ENCODE results near the gene PPAT.

DNA sequence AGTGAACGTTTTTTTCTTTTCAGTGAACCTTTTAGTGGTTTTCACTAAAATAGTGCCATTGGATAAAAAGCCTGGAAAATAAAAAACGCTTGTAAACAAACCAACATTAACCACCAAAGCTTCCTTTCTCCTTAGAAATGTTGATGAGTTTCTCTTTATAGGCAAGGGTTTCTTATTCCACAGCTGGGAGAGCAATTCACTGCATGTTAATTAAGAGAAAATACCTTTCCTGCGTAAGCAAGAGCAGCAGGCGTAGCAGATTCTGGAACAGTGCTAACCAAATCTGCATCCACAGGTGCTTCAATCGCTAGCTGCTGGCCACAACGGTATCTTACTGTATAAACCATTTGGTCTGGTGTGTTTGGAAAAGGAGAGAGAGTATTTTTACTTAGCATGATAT, 34.9 kb downstream of the PPAT start:
- TF ChIP-seq CREB1 (CRISPR knock-in tag; IDR thresholded peaks at IDR 0.05; ENCODE audit: low read depth) (no peak), EZH2 (IDR thresholded peaks at IDR 0.05; ENCODE audit: low read depth, unreplicated experiment) (no peak), EZH2phosphoT487 (IDR thresholded peaks at IDR 0.05; ENCODE audit: unreplicated experiment) (no peak), JUNB (IDR thresholded peaks at IDR 0.05; ENCODE audit: unreplicated experiment) (no peak), POLR2AphosphoS5 (IDR thresholded peaks at IDR 0.05; ENCODE audit: low read depth) (no peak), ZNF114 (CRISPR knock-in tag; IDR thresholded peaks at IDR 0.05) (no peak)
- TF ChIP-seq, protein P1, sequence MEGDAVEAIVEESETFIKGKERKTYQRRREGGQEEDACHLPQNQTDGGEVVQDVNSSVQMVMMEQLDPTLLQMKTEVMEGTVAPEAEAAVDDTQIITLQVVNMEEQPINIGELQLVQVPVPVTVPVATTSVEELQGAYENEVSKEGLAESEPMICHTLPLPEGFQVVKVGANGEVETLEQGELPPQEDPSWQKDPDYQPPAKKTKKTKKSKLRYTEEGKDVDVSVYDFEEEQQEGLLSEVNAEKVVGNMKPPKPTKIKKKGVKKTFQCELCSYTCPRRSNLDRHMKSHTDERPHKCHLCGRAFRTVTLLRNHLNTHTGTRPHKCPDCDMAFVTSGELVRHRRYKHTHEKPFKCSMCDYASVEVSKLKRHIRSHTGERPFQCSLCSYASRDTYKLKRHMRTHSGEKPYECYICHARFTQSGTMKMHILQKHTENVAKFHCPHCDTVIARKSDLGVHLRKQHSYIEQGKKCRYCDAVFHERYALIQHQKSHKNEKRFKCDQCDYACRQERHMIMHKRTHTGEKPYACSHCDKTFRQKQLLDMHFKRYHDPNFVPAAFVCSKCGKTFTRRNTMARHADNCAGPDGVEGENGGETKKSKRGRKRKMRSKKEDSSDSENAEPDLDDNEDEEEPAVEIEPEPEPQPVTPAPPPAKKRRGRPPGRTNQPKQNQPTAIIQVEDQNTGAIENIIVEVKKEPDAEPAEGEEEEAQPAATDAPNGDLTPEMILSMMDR (conservative IDR thresholded peaks at IDR 0.05; ENCODE audit: low read depth in 2 of 2) = no peak
- TF ChIP-seq, protein P2, sequence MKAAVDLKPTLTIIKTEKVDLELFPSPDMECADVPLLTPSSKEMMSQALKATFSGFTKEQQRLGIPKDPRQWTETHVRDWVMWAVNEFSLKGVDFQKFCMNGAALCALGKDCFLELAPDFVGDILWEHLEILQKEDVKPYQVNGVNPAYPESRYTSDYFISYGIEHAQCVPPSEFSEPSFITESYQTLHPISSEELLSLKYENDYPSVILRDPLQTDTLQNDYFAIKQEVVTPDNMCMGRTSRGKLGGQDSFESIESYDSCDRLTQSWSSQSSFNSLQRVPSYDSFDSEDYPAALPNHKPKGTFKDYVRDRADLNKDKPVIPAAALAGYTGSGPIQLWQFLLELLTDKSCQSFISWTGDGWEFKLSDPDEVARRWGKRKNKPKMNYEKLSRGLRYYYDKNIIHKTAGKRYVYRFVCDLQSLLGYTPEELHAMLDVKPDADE (IDR thresholded peaks at IDR 0.05) = no peak
- TF ChIP-seq, protein P3, sequence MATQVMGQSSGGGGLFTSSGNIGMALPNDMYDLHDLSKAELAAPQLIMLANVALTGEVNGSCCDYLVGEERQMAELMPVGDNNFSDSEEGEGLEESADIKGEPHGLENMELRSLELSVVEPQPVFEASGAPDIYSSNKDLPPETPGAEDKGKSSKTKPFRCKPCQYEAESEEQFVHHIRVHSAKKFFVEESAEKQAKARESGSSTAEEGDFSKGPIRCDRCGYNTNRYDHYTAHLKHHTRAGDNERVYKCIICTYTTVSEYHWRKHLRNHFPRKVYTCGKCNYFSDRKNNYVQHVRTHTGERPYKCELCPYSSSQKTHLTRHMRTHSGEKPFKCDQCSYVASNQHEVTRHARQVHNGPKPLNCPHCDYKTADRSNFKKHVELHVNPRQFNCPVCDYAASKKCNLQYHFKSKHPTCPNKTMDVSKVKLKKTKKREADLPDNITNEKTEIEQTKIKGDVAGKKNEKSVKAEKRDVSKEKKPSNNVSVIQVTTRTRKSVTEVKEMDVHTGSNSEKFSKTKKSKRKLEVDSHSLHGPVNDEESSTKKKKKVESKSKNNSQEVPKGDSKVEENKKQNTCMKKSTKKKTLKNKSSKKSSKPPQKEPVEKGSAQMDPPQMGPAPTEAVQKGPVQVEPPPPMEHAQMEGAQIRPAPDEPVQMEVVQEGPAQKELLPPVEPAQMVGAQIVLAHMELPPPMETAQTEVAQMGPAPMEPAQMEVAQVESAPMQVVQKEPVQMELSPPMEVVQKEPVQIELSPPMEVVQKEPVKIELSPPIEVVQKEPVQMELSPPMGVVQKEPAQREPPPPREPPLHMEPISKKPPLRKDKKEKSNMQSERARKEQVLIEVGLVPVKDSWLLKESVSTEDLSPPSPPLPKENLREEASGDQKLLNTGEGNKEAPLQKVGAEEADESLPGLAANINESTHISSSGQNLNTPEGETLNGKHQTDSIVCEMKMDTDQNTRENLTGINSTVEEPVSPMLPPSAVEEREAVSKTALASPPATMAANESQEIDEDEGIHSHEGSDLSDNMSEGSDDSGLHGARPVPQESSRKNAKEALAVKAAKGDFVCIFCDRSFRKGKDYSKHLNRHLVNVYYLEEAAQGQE (IDR thresholded peaks at IDR 0.05; ENCODE audit: unreplicated experiment) = no peak

All from GM23338 (cell line).